PC-9 (cell line): ENCODE measurements around the gene ST3GAL2.

Experiments used
- CTCF ChIP-seq: fragments of 200-600 bp; sonication (generic); conservative IDR thresholded peaks from 2 replicates; pipeline ENCODE4 v1.6.1; 2017; ENCODE audit warnings: mixed run types, antibody characterized with exemption, mild to moderate bottlenecking, moderate library complexity
- EZH2 ChIP-seq: fragments of 200-600 bp; sonication (generic); IDR thresholded peaks from 2 replicates; pipeline ENCODE4 v1.8.0; 2017; ENCODE audit warnings: antibody characterized with exemption, low read depth

GRCh38 chr16:70467113-70467512 lies 28.2 kb upstream of the ST3GAL2 start:
- TF ChIP-seq CTCF, result no peak
- no peak for TF ChIP-seq EZH2
